ENCODE measurements around the gene TSHZ2.

DNA sequence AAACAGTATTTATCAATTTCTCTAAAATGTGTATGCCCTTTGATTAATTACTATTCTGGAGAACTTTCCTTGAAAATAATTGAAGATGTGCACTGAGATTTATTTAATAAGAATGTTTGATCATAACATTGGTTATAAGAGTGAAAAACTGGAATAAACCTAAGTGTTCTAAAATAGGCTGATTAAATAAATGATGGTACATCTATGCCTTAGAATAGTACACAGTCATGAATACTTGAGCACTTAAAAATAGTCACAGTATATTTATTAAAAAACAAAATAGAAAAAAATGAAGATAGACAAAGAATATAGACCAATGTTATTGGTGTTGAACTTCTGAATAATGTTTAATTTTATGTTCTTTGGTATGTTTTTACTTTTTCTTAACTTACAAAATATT, 528.5 kb downstream of the TSHZ2 start:
- TF ChIP-seq BHLHE40 (IDR thresholded peaks at IDR 0.05; ENCODE audit: borderline replicate concordance) (no peak), ELF4 (IDR thresholded peaks at IDR 0.05) (no peak), FOXA1 (IDR thresholded peaks at IDR 0.05) (no peak), FOXM1 (IDR thresholded peaks at IDR 0.05; ENCODE audit: borderline replicate concordance) (no peak), SP1 (IDR thresholded peaks at IDR 0.05) (no peak)

Measured in HEK293T (cell line).